ENCODE results near the gene FAM78A. TPM values are rescaled to one million over a fixed set of nuclear protein-coding genes. Genes with fewer than 3 reads are reported as not detected.
"Not testable (repeated sequence)": the region's sequence is repeated elsewhere in the genome, so short reads cannot be mapped to it uniquely, and the experiment has no call there.

Gene FAM78A
- total and polyA plus RNA-seq, 9 donors: 0.60 to 9.4 (median 2.3) TPM

- WGBS, 3 donors: 56 to 66% (median 61%) methylated on average over 6 of the region's 6 CpGs
Measured at GRCh38 chr9:131217331-131218031, 58.8 kb downstream of the FAM78A start.

GRCh38 chr9:131216806-131217205 lies 59.5 kb downstream of the FAM78A start:
- H3K9me3 ChIP-seq: no peaks in the 10 kb centered on the region
- intact Hi-C loops (cut with DNase I): no loop called here
- no peak for DNase-seq
- WGBS, 3 donors: 87 to 91% (median 88%) methylated on average over 4 of the region's 4 CpGs
- no peaks in the 10 kb centered on the region for H3K36me3 ChIP-seq
- no peak overlapping the region for H3K27ac ChIP-seq
- H3K4me3 ChIP-seq: no peak overlapping the region
- H3K4me1 ChIP-seq (ENCODE audit: insufficient read depth): peaks cover 6% of the 10 kb centered on the region
- no peak for TF ChIP-seq POLR2A (IDR thresholded peaks at IDR 0.05)
- TF ChIP-seq EP300 (IDR thresholded peaks at IDR 0.05): no peak
- TF ChIP-seq CTCF (IDR thresholded peaks at IDR 0.05): no peak
- no peaks in the 10 kb centered on the region for H3K27me3 ChIP-seq

More at GRCh38 chr9:131217331-131218031, 58.8 kb downstream of the FAM78A start:
- no peak for TF ChIP-seq EP300 (IDR thresholded peaks at IDR 0.05)
- no peak for TF ChIP-seq CTCF (IDR thresholded peaks at IDR 0.05)
- no peak for TF ChIP-seq POLR2A (IDR thresholded peaks at IDR 0.05)
- H3K27me3 ChIP-seq: no peaks in the 10 kb centered on the region
- DNase-seq: no peak
- H3K4me1 ChIP-seq (ENCODE audit: insufficient read depth): peaks cover 6% of the 10 kb centered on the region
- no peak overlapping the region for H3K27ac ChIP-seq
- H3K4me3 ChIP-seq: no peak overlapping the region
- intact Hi-C loops (cut with DNase I): no loop called here
- H3K9me3 ChIP-seq: no peaks in the 10 kb centered on the region
- no peaks in the 10 kb centered on the region for H3K36me3 ChIP-seq

- Histone ChIP-seq H3K36me3 (no peaks in the 10 kb centered on the region), H3K27ac (peak overlapping the region in 1 of 2 donors; percentile 6), H3K9me3 (no peaks in the 10 kb centered on the region), H3K27me3 (no peaks in the 10 kb centered on the region), H3K4me3 (no peak overlapping the region), H3K4me1 (ENCODE audit: insufficient read depth) (peaks cover 6% of the 10 kb centered on the region)
- WGBS, 3 donors: 2 to 20% (median 10%) methylated on average over 4 of the region's 4 CpGs
- no peak for TF ChIP-seq CTCF (IDR thresholded peaks at IDR 0.05)
- TF ChIP-seq EP300 (IDR thresholded peaks at IDR 0.05): no peak
- TF ChIP-seq POLR2A (IDR thresholded peaks at IDR 0.05): no peak
- DNase-seq: no peak
- intact Hi-C loops (cut with DNase I): loop anchor here in 1 of 4 donors (5.0 kb wide), 1 partner anchor 1622 kb away; no protein-coding TSS in a partner anchor
Measured at GRCh38 chr9:131214876-131215275, 61.4 kb downstream of the FAM78A start.

GRCh38 chr9:131214286-131214856 lies 61.9 kb downstream of the FAM78A start:
- Histone ChIP-seq H3K27me3 (no peaks in the 10 kb centered on the region), H3K9me3 (no peaks in the 10 kb centered on the region), H3K4me1 (ENCODE audit: insufficient read depth) (peaks cover 6% of the 10 kb centered on the region), H3K27ac (peak overlapping the region in 1 of 2 donors; percentile 6), H3K36me3 (no peaks in the 10 kb centered on the region), H3K4me3 (no peak overlapping the region)
- WGBS, 3 donors: 36 to 39% (median 37%) methylated on average over 7 of the region's 7 CpGs
- DNase-seq: no peak
- TF ChIP-seq EP300 (IDR thresholded peaks at IDR 0.05) (no peak), POLR2A (IDR thresholded peaks at IDR 0.05) (no peak), CTCF (IDR thresholded peaks at IDR 0.05) (no peak)
- intact Hi-C loops (cut with DNase I): loop anchor here in 1 of 4 donors (5.0 kb wide), 1 partner anchor 1623 kb away; no protein-coding TSS in a partner anchor

- H3K9me3 ChIP-seq; H3K4me1 ChIP-seq (ENCODE audit: insufficient read depth); H3K27me3 ChIP-seq; H3K36me3 ChIP-seq; H3K4me3 ChIP-seq; H3K27ac ChIP-seq; DNase-seq: not testable (repeated sequence)
- intact Hi-C loops (cut with DNase I): loop anchor here in 1 of 4 donors (5.0 kb wide), 1 partner anchor 1625 kb away; no protein-coding TSS in a partner anchor
- WGBS, 3 donors: 95 to 97% (median 95%) methylated on average over 4 of the region's 4 CpGs
Measured at GRCh38 chr9:131211920-131212319, 64.4 kb downstream of the FAM78A start.

Measured in ovary (tissue), 9 donors.